NCI-H2196 (cell line): Measurements from ENCODE around the gene CKS1B.

Experiments used
- DNase-seq: peaks from one replicate; lab custom pipeline; 2025; ENCODE audit not compliant: unreplicated experiment; lab: John Stamatoyannopoulos, UW

CKS1B gene

DNA sequence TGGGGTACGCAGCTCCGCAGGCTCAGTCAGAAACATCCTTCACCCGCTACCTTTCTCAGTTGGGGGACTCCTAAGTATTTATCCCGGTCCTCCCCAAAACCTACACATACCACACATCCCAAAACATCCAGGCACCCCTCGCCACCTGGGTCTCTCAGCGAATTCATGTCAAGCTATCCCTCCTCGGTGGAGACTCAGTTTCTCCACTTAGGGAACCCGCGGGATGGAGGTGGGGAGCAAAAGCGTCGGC lies 26.9 kb downstream of the CKS1B start:
- DNase-seq = no peak

DNA sequence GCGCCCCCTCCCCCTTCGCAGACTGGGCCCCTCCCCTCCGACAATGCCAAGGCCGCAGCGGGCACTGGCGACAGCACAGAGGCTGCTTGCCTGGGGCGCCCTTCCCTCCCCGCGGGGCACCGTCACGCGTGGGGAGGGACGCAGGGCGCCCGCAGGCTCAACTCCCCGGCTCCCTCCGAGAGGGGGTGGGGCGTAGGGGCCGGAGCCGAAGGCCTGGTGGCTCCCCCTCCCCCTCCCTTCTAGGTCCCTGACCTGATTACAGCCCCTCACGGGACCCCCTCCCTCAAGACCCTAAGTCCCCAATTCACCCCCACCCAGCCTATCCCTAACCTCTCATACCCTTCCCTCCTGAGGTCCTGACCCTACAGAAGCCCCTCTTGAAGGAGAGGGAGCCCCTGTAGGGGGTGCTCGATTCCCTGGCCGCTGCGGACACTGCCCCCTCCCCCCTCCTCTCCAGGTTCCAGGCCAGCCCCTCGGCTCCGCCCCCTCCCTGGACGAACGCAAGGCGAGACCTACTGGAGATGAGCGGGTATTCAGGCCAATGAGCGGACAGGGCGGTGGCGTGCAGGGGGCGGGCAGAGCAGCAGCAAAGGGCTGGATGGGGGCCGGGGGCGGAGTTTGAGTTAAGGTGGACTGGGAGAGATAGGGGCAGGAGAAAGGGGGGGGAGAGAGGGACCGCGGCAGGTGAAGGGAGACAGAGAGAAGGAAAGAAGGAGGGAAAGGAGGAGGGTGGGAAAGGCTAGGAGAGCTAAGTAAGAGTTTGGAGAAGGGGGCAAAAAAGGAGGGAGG lies 27.4 kb downstream of the CKS1B start:
- DNase-seq = peak; percentile 99

DNA sequence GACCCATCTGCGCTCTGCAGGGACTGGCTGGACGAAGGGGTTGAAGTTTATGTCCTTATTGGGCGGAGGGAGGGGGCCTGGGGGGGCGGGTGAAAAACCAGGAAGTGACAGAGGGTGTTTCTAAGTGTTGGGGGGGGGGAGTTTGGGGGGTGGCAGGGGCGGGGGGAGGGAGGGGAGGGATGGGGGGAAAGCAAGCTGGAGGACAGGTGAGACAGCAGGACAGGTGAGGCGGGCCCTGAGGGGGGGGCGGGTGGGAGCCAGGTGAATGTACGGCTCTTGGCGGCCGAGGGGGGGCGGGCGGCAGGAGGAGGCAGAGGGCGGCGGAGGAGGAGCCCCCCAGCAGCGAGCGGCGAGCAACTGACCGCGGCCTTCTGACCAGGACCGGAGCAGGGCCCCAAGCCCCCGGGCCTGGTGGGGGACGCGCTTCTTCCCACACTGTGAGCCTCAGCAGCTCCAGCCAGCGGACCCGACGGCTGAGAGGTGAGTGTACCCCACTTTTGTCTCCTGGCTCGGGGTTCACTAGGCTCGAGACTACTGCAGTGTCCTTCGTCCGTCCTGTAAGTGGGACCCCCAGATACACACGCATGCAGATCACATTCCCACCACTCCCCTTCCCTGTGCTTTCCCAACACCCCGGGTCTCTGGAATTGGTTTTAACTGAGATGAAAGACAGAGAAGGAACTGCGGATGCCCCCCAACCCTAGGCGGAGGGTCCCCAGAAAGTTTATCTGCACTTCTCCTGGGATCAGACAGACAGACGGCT lies 28.2 kb downstream of the CKS1B start, which contains the start of gene ZBTB7B:
Gene ZBTB7B, plus strand, starts transcription at position 339 of the 763 bp plus-strand sequence. CDS start 11,859 bp downstream, outside the sequence.
- no peak for DNase-seq

DNA sequence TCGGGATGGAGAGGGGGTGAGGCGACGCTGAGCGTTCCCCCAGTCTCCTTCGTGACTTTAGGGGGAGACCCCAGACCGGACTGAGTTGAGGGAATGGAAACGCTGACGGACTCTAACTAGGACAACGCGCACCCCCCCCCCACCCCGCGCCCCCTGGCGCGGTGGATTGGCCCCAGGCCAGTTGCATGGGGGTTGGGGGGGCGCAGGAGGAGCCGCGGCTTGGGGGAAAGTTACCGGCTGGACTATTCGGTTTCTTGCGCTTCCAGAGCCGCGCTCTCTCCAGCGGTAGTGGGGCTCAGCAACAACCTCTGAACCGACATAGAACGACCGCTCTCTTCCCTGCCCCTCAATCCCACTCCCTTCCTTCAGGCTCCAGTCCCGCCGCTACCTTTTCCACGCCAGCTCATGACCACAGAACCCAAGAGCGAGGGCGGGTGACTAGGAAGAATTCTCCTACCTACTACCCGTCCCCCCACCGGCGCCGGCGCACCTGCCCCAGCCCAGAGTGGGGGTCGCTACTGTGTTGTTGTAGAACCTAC lies 28.8 kb downstream of the CKS1B start:
- DNase-seq = peak; percentile 58

DNA sequence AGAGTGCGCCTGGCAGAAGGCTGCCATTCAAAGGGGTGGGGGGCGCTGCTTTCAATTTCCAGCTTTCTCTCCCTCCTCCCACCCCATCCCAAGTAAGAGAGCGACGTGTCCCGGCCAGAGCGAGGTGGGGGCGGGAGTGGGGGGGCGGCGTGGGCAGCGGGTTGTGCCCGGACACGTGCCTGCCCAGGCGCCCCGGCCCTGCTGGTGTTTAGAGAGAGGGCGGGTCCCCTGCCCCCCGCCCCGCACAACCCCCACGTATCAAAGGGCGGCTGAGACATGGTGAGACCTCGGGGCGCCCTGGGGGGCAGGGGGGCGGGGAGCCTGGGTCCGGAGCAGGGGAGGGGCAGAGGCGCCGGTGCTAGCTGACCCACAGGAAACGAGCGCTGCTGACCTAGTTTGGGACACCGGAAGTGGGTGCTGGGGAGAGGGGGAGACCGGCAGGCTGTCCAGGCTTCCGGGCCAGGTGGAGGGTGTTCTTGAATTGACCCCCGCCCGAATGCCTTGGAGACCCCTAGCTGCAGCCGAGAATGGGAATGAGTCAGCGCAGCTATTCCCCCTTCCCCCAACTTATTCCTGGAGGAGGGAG lies 29.4 kb downstream of the CKS1B start:
- peak; percentile 67 for DNase-seq

DNA sequence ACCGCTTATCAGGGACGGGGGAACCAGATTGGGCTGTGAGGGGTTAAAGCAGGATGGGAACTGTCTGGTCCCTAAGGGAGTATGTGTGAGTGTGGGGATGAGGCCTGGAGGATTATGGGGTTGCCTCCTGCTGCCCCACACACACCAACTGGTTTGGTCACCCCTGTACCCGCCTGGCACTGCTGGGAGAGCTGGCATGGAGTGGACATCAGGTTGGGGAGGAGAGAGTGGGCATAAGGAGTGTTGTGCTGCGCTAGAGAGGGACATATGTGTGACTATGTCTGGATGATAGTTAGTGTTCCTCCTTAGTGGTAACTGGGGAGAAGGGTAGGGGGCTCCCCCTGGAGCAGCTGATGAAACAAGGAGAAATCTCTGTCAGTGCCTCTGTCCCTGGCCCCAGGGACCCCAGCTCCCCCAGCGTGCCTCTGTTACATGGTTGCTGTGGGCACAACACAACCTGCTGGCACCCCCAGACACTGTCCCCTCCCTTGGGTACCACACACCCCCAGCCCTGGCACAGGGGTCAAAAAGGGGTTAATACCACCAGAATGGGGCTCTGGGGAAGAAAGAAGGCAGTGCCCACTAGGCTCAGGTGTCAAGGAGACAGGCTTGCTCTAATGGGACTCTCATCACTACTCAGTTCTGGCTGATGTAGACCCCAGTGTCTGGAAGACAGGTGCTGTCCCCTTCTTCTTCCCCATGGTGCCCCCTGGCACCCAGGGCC lies 30.0 kb downstream of the CKS1B start:
- no peak for DNase-seq

DNA sequence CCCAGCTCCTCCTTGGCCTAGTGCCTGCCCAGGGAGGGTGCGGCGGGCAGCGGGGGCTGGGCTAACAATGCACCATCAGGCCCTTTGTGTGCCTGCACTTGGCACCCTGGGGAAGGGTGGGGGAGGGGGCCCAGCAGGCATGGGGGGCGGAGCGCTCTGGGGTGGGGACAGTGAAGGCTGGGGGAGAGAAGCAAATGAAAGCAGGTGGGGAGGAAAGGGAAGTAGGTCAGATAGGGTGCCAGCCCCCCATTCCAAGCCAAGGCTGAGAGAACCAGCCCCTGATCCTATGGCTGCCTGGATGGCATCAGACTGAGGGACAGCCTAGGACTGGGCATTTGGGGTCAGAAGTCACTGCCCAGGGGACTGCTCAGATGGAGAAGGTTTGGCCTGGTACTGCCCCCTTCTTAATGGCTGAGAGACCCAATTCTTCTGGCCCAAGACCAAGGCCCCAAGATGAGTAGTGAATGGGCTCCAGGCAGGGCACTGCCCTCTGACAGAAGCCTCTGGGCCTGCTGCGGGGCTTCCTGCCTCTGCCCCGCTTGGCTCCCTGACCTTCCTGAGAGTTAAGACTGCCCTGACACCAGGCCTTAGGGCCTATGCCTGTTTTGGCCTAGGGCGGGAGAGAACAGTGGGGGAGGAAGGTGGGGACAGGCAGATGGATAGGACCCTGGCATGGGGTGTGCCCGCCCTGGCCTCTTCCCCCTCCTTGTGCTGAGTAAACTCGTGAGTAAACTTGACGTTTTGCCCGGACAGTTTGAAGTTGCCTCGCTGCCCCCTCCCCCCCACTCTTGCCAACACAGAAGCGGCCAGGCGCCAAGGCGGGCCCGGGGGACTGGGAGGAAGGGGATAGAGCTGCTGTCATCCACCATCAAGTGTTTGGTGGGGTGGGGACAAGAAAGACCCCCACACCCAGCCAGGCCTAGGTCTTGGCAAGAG lies 30.9 kb downstream of the CKS1B start:
- DNase-seq = peak; percentile 35

DNA sequence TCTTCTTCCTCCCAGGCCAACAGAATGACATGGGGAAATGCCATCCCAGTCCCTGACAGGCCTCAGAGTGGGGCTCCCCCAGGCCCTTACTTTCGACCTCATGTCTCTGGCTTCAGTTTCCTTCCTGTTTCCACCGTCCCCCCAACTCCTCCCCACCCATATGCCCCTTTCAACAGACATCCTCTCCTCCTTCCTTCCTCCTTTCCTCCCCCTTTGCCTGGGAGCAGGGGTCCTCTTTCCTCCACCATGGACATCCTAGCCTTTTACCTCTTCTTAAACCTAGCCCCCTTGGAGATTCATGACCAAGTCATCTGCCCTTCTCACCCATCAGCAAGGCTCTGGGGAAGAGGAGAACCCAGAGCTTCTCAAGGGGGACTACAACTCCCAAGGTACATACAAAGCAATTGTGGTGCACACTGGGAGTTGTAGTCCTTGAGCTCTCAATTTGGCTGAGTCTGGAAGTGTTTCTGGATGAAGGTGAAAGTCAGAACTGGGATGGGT lies 32.2 kb downstream of the CKS1B start:
- DNase-seq = no peak

DNA sequence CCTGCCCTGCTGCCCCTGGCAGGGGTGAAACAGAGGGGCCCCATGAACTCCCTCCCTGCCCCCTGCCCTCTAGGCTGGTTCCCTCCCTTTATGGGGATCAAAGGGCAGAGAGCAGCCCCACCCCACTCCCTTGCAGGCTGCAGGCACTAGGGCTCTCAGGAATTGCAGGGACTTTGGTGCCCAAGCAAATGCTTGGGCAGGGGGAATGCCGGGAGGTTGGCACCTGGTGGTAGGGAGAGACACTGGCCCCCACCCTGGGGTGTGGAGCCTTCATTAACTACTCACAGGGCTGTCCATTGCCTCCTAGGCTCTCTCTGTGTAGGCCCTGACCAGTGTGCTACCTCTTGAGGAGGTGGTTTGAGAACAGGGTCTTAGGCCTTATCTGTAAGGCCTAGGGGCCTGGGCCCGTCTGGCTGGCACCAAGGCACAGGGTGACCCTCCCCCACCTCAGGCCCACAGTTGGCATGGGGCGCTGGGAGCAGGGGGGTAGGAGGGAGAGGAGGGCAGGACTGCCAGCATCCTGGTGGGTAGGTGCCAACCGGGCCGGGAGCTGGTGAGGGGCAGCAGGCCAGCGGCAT lies 32.9 kb downstream of the CKS1B start:
- no peak for DNase-seq

DNA sequence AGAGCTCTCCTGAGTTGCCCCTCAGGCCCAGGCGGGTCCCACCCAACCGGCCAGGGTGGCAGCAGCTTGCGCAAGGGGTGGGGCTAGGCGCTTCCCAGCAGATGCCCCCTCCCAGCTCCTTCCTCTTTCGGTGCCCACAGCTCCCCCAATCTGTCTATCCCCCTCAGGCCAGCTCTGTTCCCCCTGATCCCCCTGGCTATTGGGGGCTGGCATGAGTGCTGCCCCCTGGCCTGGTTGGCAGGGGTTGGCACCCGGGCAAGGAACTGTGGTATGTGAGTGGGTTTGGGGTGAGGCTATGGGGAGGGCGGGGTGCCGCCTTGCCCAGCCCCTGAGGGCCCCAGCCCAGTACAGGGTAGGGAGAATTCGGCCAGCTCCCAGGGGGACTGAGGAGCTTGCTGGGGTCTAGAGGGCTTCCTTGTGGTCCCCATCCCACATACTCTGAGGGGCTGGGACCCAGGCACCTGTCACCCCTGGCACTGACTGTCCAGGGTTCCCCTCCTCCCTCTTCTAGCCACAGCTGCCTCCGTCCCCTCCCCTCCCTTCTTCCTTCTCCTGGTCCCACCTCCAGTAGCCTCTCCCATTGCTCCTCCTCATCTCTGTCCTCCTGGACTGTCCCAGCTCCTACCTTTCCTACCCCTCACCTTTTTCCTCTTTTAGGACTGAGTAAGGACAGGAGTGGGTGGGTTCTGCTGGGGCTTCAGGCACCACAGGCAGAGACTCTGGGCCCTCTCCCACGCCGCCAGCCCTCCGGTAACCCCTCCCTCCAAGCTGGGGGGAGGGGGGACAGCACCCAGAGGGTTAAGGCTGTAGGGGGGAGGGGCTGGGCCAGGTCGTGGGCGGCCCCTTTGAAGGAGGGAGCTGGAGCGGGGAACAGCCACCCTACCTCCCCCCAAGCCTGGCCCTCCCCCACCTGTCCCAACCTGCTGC lies 33.8 kb downstream of the CKS1B start:
- no peak for DNase-seq

DNA sequence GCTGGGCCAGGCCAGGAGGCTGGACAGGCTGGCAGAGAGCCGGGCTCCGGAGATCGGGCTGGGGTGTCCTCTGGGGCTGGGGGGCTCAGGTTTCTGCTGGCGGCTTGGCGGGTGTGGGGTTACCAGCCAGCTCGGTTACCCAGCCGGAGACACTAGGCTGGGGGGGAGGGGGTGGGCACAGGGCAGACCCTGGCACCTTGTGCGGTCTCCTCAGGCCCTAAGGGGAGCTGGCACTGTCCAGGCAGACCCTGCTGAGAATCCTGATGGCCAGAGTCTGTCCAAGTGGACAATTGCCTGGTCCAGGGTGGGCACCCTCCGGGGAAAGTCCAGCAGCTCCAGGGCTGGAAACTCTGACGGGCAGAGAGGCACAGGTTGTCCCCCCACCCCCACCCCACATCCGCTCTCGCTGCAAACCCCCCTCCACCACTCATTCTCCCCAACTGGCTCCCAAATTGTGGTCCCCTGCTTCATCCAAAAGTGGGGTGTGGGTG lies 34.8 kb downstream of the CKS1B start:
- DNase-seq = no peak

DNA sequence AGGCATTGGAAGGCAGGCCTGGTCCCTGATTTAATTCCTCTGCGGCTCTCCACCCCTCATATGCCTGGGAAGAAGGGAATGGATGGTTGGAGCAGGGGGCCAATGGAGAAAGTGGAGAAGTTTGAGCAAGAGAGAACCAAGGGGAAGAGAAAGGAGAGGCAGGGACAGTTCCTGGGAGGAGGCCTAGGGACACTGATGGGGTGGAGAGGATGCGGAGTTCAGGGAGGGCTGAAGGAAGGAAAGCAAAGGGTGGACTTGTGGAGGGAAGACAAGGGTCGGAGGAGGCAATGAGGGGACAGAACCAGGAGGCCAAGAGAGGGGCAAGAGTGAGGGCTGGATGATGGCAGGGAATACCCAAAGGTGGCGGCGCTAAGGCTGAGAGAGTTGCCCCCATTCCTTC lies 35.3 kb downstream of the CKS1B start:
- no peak for DNase-seq

DNA sequence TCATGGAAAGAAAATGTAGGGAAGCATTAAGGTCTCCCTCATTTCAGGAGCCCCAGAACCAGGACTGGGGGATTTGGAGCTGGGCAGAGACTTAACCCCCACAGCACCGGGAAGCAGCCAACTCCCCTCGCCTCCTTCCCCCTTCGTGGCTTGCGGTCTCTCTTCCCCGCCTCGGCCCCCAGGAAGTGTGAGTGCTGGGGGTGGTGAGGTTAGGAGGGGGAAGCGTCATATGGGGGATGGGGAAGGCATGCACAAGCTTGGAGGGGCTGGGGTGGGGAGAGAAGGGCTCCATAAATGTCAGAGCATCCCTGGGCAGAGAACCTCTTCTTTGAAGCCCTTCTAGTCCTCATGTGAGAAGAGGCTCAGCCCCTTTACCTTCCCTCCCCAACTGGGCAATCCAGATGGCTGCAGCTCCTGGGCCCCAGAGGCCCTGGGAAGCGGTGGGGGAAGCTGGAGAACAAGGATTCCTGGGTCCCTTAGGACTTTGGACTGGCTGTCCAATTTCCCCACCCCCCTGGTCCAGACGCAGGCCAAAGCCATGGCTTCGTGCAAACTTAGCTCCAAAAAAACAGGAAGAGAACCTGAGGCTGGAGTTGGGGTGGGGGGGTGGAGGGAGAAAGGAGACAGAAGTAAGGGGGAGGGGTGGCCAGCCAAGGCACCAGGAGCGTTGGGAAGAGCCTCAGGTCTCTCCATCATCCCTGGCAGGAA lies 35.9 kb downstream of the CKS1B start:
- no peak for DNase-seq

DNA sequence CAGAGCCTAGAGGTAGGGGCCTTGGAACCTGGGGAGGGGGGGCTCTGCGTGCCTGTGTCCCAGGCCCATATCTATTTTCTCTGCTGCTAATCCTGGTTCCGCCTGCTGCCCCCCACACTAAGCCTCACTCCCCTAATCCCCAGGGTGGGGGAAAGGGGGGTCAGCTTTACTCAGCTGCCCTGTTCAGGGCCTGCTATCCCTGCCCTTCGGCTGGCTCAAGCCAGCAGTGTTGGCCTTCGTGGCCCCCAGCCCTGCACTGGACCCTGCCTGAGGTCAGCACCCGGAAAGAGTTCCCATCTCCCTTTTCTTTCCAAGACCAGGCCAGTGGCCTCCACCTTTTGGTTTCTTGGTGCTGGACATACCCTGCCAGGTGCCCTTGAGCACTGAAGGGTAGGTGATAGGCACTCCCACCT lies 36.5 kb downstream of the CKS1B start:
- DNase-seq = no peak

DNA sequence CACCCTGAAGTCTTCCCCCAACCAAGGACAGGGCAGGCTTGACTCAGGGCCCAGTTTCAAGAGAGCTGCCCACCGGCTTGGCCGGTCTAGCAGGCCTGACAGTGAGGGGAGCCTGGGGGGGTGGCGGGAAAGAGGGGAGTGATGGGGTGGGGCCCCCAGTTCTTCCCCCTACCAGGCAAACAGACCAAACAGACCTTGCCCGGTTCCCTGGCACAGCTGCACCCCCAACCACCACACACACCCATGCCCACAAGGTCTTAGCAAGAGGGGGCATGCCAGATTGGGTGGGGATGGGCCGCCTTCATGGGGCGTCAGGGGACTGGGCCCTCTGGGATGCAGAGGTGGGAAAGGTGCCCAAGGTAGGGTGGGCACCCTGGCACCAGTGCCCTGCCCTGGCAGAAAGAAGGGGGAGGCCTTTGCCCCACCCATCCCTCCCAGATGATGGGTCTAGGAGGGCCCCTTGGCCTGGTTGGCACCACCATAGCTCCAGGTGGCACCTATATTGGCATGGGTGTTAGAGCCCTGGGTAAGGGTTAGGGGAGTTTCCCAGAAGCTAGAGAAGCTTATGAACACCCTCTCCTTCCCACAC lies 37.0 kb downstream of the CKS1B start:
- DNase-seq = no peak

DNA sequence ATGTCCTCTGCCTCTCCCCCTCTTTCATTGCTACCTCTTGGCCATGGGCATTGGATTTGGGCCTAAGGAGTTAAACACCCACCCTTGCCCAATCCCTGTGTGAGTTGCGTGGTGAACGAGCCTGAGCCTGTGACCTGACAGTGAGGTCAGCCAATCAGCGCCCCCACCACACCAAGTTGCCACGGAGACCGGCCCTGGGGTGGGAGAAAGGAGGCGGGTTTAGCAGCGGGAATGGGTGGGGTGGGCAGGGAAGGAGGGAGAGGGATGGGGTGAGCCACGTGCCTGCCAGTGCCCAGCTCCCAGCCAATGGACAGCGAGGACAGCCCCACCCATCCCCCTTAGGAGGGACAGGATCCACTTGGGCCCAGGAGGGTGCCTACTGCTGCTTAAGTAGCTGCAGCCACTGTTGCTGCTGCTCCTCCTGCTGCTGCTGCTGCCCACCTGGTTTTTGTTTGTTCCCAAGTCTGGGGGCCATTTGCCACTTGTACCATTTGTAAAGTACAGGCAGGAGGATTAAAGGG lies 37.6 kb downstream of the CKS1B start:
- peak; percentile 83 for DNase-seq
